Neural cell (in vitro differentiated cells): ENCODE measurements around the gene RBM4. TPM values are rescaled to one million over a fixed set of nuclear protein-coding genes. Genes with fewer than 3 reads are reported as not detected.

Source experiments
- H2AFZ ChIP-seq: fragments of 200-600, 300-800 bp; sonication (generic), shearing (Covaris generic); 2 replicates; pipeline ENCODE4 v1.6.0; 2014; ENCODE audit warnings: low read depth, mild to moderate bottlenecking, antibody characterized with exemption, low read length, moderate library complexity
- H3F3A ChIP-seq: fragments of 200-600 bp; shearing (Covaris generic); 2 replicates; pipeline ENCODE4 v1.6.1; 2016; ENCODE audit warnings: mild to moderate bottlenecking, moderate library complexity, mixed read lengths, antibody characterized with exemption, low read length; ENCODE audit not compliant: insufficient read depth, poor library complexity, severe bottlenecking
- H3K27ac ChIP-seq: fragments of 200-600, 300-800 bp; sonication (generic), shearing (Covaris generic); 2 replicates; pipeline ENCODE4 v1.5.1; 2014; ENCODE audit warnings: mild to moderate bottlenecking, low read length, moderate library complexity
- H3K27me3 ChIP-seq: fragments of 300-800, 200-600 bp; sonication (generic), shearing (Covaris generic); 2 replicates; pipeline ENCODE4 v1.6.0; 2014; ENCODE audit warnings: mild to moderate bottlenecking, low read depth, low read length, moderate library complexity; ENCODE audit not compliant: insufficient read depth
- H3K36me3 ChIP-seq: fragments of 300-800, 200-600 bp; sonication (generic), shearing (Covaris generic); 2 replicates; pipeline ENCODE4 v1.5.1; 2014; ENCODE audit warnings: mild to moderate bottlenecking, antibody characterized with exemption, low read length, moderate library complexity; ENCODE audit not compliant: insufficient read depth
- H3K4me2 ChIP-seq: fragments of 300-800, 200-600 bp; sonication (generic), shearing (Covaris generic); 2 replicates; pipeline ENCODE4 v1.6.0; 2014; ENCODE audit warnings: mild to moderate bottlenecking, low read length
- H3K4me3 ChIP-seq: fragments of 300-800, 200-600 bp; sonication (generic), shearing (Covaris generic); 2 replicates; pipeline ENCODE4 v1.5.1; 2014; ENCODE audit warnings: mild to moderate bottlenecking, low read length, moderate library complexity
- H3K79me2 ChIP-seq: fragments of 200-600 bp; shearing (Covaris generic); replicated peaks from 2 replicates; pipeline ENCODE4 v1.6.0; 2014; ENCODE audit warnings: mild to moderate bottlenecking, low read length, moderate library complexity; ENCODE audit not compliant: insufficient read depth
- H3K9ac ChIP-seq: fragments of 300-800, 200-600 bp; sonication (generic), shearing (Covaris generic); 2 replicates; pipeline ENCODE4 v1.6.1; 2016; ENCODE audit warnings: mild to moderate bottlenecking, low read length, mixed read lengths
- H3K9me2 ChIP-seq: fragments of 200-600 bp; shearing (Covaris generic); 2 replicates; pipeline ENCODE4 v1.6.1; 2016; ENCODE audit warnings: mild to moderate bottlenecking, low read length, mixed read lengths; ENCODE audit not compliant: insufficient read depth
- H3K9me3 ChIP-seq: fragments of 200-600, 300-800 bp; sonication (generic), shearing (Covaris generic); 2 replicates; pipeline ENCODE4 v1.6.1; 2016; ENCODE audit warnings: mild to moderate bottlenecking, mixed run types, low read length, moderate library complexity, mixed read lengths
- H4K20me1 ChIP-seq: fragments of 200-600 bp; shearing (Covaris generic); 2 replicates; pipeline ENCODE4 v1.6.1; 2016; ENCODE audit warnings: mild to moderate bottlenecking, mixed run types; ENCODE audit not compliant: insufficient read depth
- CTCF ChIP-seq: fragments of 450-650 bp; IDR thresholded peaks from 2 replicates; pipeline ENCODE4 v1.5.1; 2014; ENCODE audit warnings: antibody characterized with exemption, mild to moderate bottlenecking, moderate library complexity; ENCODE audit not compliant: poor library complexity, severe bottlenecking
- EP300 ChIP-seq: fragments of 450-650 bp; conservative IDR thresholded peaks from 2 replicates; pipeline ENCODE4 v1.6.1; 2014; ENCODE audit warnings: antibody characterized with exemption, mild to moderate bottlenecking, moderate library complexity; ENCODE audit not compliant: poor library complexity, severe bottlenecking
- EZH2 ChIP-seq: fragments of 200-600, 300-800 bp; shearing (Covaris generic), sonication (generic); IDR thresholded peaks from 2 replicates; pipeline ENCODE4 v1.6.1; 2014; ENCODE audit warnings: antibody characterized with exemption, low read length, borderline replicate concordance, mild to moderate bottlenecking; ENCODE audit not compliant: insufficient read depth, poor library complexity, severe bottlenecking
- MXI1 ChIP-seq: fragments of 450-650 bp; conservative IDR thresholded peaks from 2 replicates; pipeline ENCODE4 v1.6.1; 2014; ENCODE audit warnings: antibody characterized with exemption, mild to moderate bottlenecking; ENCODE audit not compliant: poor library complexity, severe bottlenecking
- POLR2AphosphoS5 ChIP-seq: IDR thresholded peaks from 2 replicates; pipeline ENCODE4 v1.6.1; 2012
- RAD21 ChIP-seq: fragments of 450-650 bp; conservative IDR thresholded peaks from 2 replicates; pipeline ENCODE4 v1.6.1; 2014; ENCODE audit warnings: antibody characterized with exemption, mild to moderate bottlenecking, moderate library complexity
- REST ChIP-seq: IDR thresholded peaks from 2 replicates; pipeline ENCODE4 v1.6.1; 2012; ENCODE audit warnings: borderline replicate concordance
- SMC3 ChIP-seq: fragments of 450-650 bp; conservative IDR thresholded peaks from 2 replicates; pipeline ENCODE4 v1.6.1; 2014; ENCODE audit warnings: antibody characterized with exemption, mild to moderate bottlenecking, moderate library complexity; ENCODE audit not compliant: poor library complexity
- TAF1 ChIP-seq: IDR thresholded peaks from 2 replicates; pipeline ENCODE4 v1.6.1; 2012; ENCODE audit warnings: low read depth
- polyA plus RNA-seq: library from polyadenylated mRNA; depleted of rRNA; stranded (reverse); fragments of >200 nt; gene quantifications from 2 replicates; pipeline ENCODE4 v1.2.3, GENCODE V29; 2014

Gene RBM4
- polyA plus RNA-seq, 1 donor from 2014 or later, result 456 TPM

DNA sequence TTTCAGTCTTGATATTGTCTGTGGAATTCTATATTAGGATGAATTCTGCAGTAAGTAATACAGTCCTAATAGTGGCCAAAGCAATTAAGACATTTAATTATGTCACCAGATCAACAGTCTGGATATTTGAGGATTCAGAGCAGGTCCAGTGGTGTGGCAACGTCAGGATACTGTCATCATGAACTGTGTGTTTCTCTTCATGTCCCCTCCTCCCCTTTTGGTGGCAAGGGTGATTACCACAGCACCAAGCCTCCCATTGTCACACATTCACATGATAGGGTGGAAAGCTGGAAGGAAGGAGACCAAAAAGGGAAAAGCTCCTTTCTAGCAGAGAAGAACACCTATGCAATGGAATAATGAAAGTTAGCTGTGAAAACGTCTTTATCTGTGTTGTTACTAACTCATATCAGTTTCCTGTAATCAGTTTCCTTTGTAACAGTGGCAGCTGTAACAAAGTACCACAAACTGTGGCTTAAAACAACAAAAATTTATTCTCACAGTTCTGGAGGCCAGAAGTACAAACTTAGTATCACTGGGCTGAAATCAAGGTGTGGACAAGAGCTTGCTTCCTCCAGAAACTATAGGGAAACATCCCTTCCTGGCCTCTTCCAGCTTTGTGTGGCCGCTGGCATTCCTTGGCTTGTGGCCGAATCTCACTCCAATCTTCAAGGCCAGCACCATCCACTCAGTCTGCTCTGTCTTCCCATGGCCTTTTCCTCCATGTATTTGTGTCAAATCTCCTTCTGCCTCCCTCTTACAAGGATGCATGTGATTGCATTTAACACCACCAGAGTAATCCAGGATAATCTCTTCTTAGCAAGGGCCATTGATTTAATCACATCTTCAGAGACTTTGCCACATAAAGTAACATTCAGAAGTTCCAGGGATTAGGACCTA, 28.5 kb upstream of the RBM4 start:
- H4K20me1 ChIP-seq, result no peaks in the 10 kb centered on the region
- no peaks in the 10 kb centered on the region for H3F3A ChIP-seq
- H3K9me3 ChIP-seq, result no peaks in the 10 kb centered on the region
- no peak overlapping the region for H3K4me2 ChIP-seq
- no peaks in the 10 kb centered on the region for H3K79me2 ChIP-seq
- H2AFZ ChIP-seq, result no peak overlapping the region
- no peak overlapping the region for H3K4me3 ChIP-seq
- H3K36me3 ChIP-seq, result no peaks in the 10 kb centered on the region
- no peak overlapping the region for H3K27ac ChIP-seq
- TF ChIP-seq EP300, result no peak
- no peak for TF ChIP-seq CTCF
- TF ChIP-seq TAF1, result no peak
- no peaks in the 10 kb centered on the region for H3K27me3 ChIP-seq
- H3K9me2 ChIP-seq, result no peaks in the 10 kb centered on the region
- H3K9ac ChIP-seq, result no peak overlapping the region

GRCh38 chr11:66612458-66612857, 26.0 kb upstream of the RBM4 start:
- Histone ChIP-seq H3F3A (no peaks in the 10 kb centered on the region), H3K4me3 (no peak overlapping the region), H3K9ac (no peak overlapping the region), H3K9me2 (no peaks in the 10 kb centered on the region), H3K27ac (no peak overlapping the region), H3K79me2 (peaks cover 4% of the 10 kb centered on the region), H3K27me3 (no peaks in the 10 kb centered on the region), H3K36me3 (no peaks in the 10 kb centered on the region), H2AFZ (no peak overlapping the region), H4K20me1 (peaks cover 6% of the 10 kb centered on the region), H3K9me3 (no peaks in the 10 kb centered on the region), H3K4me2 (no peak overlapping the region)
- TF ChIP-seq CTCF, result no peak
- no peak for TF ChIP-seq EP300
- TF ChIP-seq TAF1, result no peak
- TF ChIP-seq MXI1, result no peak
- TF ChIP-seq RAD21, result no peak
- TF ChIP-seq POLR2AphosphoS5, result no peak
- no peak for TF ChIP-seq EZH2
- no peak for TF ChIP-seq SMC3
- no peak for TF ChIP-seq REST
